ENCODE measurements around the gene OR4X2. TPM values are rescaled to one million over a fixed set of nuclear protein-coding genes. Genes with fewer than 3 reads are reported as not detected.
"Not testable (repeated sequence)": the region's sequence is repeated elsewhere in the genome, so short reads cannot be mapped to it uniquely, and the experiment has no call there.

The OR4X2 gene
- total RNA-seq, result not detected
- polyA plus RNA-seq, result not detected
- long read RNA-seq, donor 1, result 0 reads
- long read RNA-seq, donor 2, result 0 reads
- long read RNA-seq, donor 3, result 0 reads
- long read RNA-seq, donor 4, result 0 reads

- H3K27me3 ChIP-seq (ENCODE audit: control insufficient read depth, insufficient read depth), result no peaks in the 10 kb centered on the region
- intact Hi-C loops (cut with DNase I), result no loop called here
- H3K4me3 ChIP-seq (ENCODE audit: low read length), result no peak within 1 kb of the TSS
- no peak within 1 kb of the TSS for H3K27ac ChIP-seq (ENCODE audit: low read length)
- no peak for ATAC-seq
- no peak for DNase-seq
- H3K4me1 ChIP-seq (ENCODE audit: control insufficient read depth, insufficient read depth, low read length), result no peaks in the 10 kb centered on the region
- H3K9me3 ChIP-seq (ENCODE audit: control insufficient read depth, low read length), result no peaks in the 10 kb centered on the region
Observed at GRCh38 chr11:48244804-48245203, at the start of gene OR4X2. TSS of gene OR4X2 (plus strand) at chr11:48245104. CDS start at chr11:48245104, 0 bp downstream.

- intact Hi-C loops (cut with DNase I), result no loop called here
- WGBS, result 87% methylated on average over 2 of the region's 2 CpGs
- H3K4me1 ChIP-seq (ENCODE audit: control insufficient read depth, insufficient read depth, low read length), result no peaks in the 10 kb centered on the region
- H3K27ac ChIP-seq (ENCODE audit: low read length), result no peak overlapping the region
- no peaks in the 10 kb centered on the region for H3K27me3 ChIP-seq (ENCODE audit: control insufficient read depth, insufficient read depth)
- no peak for DNase-seq
- ATAC-seq, result no peak
- H3K4me3 ChIP-seq (ENCODE audit: low read length), result no peak overlapping the region
- H3K9me3 ChIP-seq (ENCODE audit: control insufficient read depth, low read length), result no peaks in the 10 kb centered on the region
Observed at GRCh38 chr11:48207881-48208280, 37.0 kb upstream of the OR4X2 start.

GRCh38 chr11:48210052-48210451 lies 34.9 kb upstream of the OR4X2 start:
- Histone ChIP-seq H3K27ac (ENCODE audit: low read length) (no peak overlapping the region), H3K9me3 (ENCODE audit: control insufficient read depth, low read length) (no peaks in the 10 kb centered on the region), H3K4me1 (ENCODE audit: control insufficient read depth, insufficient read depth, low read length) (no peaks in the 10 kb centered on the region), H3K4me3 (ENCODE audit: low read length) (no peak overlapping the region), H3K27me3 (ENCODE audit: control insufficient read depth, insufficient read depth) (no peaks in the 10 kb centered on the region)
- 27% methylated on average over 7 of the region's 7 CpGs for WGBS
- intact Hi-C loops (cut with DNase I), result no loop called here
- no peak for ATAC-seq
- no peak for DNase-seq

GRCh38 chr11:48216510-48216909 lies 28.4 kb upstream of the OR4X2 start, which contains the start of gene OR4B1:
TSS of gene OR4B1 (plus strand) at chr11:48216810. CDS start at chr11:48216810, 0 bp downstream.
- 54% methylated on average over 2 of the region's 2 CpGs for WGBS
- ATAC-seq, result no peak

GRCh38 chr11:48228761-48229160 lies 16.1 kb upstream of the OR4X2 start:
- H3K9me3 ChIP-seq (ENCODE audit: control insufficient read depth, low read length), result no peaks in the 10 kb centered on the region
- no peaks in the 10 kb centered on the region for H3K27me3 ChIP-seq (ENCODE audit: control insufficient read depth, insufficient read depth)
- no peaks in the 10 kb centered on the region for H3K4me1 ChIP-seq (ENCODE audit: control insufficient read depth, insufficient read depth, low read length)
- intact Hi-C loops (cut with DNase I), result no loop called here
- 85% methylated on average over 18 of the region's 18 CpGs for WGBS
- no peak overlapping the region for H3K27ac ChIP-seq (ENCODE audit: low read length)
- no peak for DNase-seq
- H3K4me3 ChIP-seq (ENCODE audit: low read length), result no peak overlapping the region
- ATAC-seq, result no peak

More at GRCh38 chr11:48216510-48216909, 28.4 kb upstream of the OR4X2 start, which contains the start of gene OR4B1:
- no peak for DNase-seq
- Histone ChIP-seq H3K4me3 (ENCODE audit: low read length) (no peak within 1 kb of the TSS), H3K27ac (ENCODE audit: low read length) (no peak within 1 kb of the TSS), H3K27me3 (ENCODE audit: control insufficient read depth, insufficient read depth) (no peaks in the 10 kb centered on the region), H3K9me3 (ENCODE audit: control insufficient read depth, low read length) (no peaks in the 10 kb centered on the region), H3K4me1 (ENCODE audit: control insufficient read depth, insufficient read depth, low read length) (no peaks in the 10 kb centered on the region)
- intact Hi-C loops (cut with DNase I), result no loop called here

- H3K27ac ChIP-seq (ENCODE audit: low read length); H3K4me1 ChIP-seq (ENCODE audit: control insufficient read depth, insufficient read depth, low read length); DNase-seq; intact Hi-C loops (cut with DNase I); H3K9me3 ChIP-seq (ENCODE audit: control insufficient read depth, low read length); ATAC-seq; H3K4me3 ChIP-seq (ENCODE audit: low read length); H3K27me3 ChIP-seq (ENCODE audit: control insufficient read depth, insufficient read depth): not testable (repeated sequence)
- 84% methylated on average over 11 of the region's 11 CpGs for WGBS
Observed at GRCh38 chr11:48230057-48230456, 14.8 kb upstream of the OR4X2 start.

GRCh38 chr11:48237727-48238126 lies 7.2 kb upstream of the OR4X2 start:
- DNase-seq, result no peak
- H3K4me1 ChIP-seq (ENCODE audit: control insufficient read depth, insufficient read depth, low read length), result no peaks in the 10 kb centered on the region
- no peaks in the 10 kb centered on the region for H3K27me3 ChIP-seq (ENCODE audit: control insufficient read depth, insufficient read depth)
- no peak overlapping the region for H3K4me3 ChIP-seq (ENCODE audit: low read length)
- intact Hi-C loops (cut with DNase I), result no loop called here
- 27% methylated on average over 3 of the region's 3 CpGs for WGBS
- ATAC-seq, result no peak
- no peaks in the 10 kb centered on the region for H3K9me3 ChIP-seq (ENCODE audit: control insufficient read depth, low read length)
- no peak overlapping the region for H3K27ac ChIP-seq (ENCODE audit: low read length)

- Histone ChIP-seq H3K4me1 (ENCODE audit: control insufficient read depth, insufficient read depth, low read length) (no peaks in the 10 kb centered on the region), H3K9me3 (ENCODE audit: control insufficient read depth, low read length) (no peaks in the 10 kb centered on the region), H3K4me3 (ENCODE audit: low read length) (no peak overlapping the region), H3K27me3 (ENCODE audit: control insufficient read depth, insufficient read depth) (no peaks in the 10 kb centered on the region), H3K27ac (ENCODE audit: low read length) (no peak overlapping the region)
- DNase-seq (no peak), ATAC-seq (no peak)
- intact Hi-C loops (cut with DNase I), result no loop called here
- 66% methylated on average over 3 of the region's 3 CpGs for WGBS
Observed at GRCh38 chr11:48242501-48242900, 2.4 kb upstream of the OR4X2 start.

GRCh38 chr11:48248902-48249301 lies 4.0 kb downstream of the OR4X2 start:
- Histone ChIP-seq H3K4me1 (ENCODE audit: control insufficient read depth, insufficient read depth, low read length) (no peaks in the 10 kb centered on the region), H3K9me3 (ENCODE audit: control insufficient read depth, low read length) (no peaks in the 10 kb centered on the region), H3K27me3 (ENCODE audit: control insufficient read depth, insufficient read depth) (no peaks in the 10 kb centered on the region), H3K27ac (ENCODE audit: low read length) (no peak overlapping the region), H3K4me3 (ENCODE audit: low read length) (no peak overlapping the region)
- intact Hi-C loops (cut with DNase I), result no loop called here
- DNase-seq, result no peak
- no peak for ATAC-seq
- 89% methylated on average over 1 of the region's 1 CpG for WGBS

- 76% methylated on average over 2 of the region's 2 CpGs for WGBS
- Histone ChIP-seq H3K27me3 (ENCODE audit: control insufficient read depth, insufficient read depth) (no peaks in the 10 kb centered on the region), H3K4me3 (ENCODE audit: low read length) (no peak overlapping the region), H3K9me3 (ENCODE audit: control insufficient read depth, low read length) (no peaks in the 10 kb centered on the region), H3K4me1 (ENCODE audit: control insufficient read depth, insufficient read depth, low read length) (no peaks in the 10 kb centered on the region), H3K27ac (ENCODE audit: low read length) (no peak overlapping the region)
- ATAC-seq, result no peak
- intact Hi-C loops (cut with DNase I), result no loop called here
- DNase-seq, result no peak
Observed at GRCh38 chr11:48261600-48261999, 16.7 kb downstream of the OR4X2 start.

GRCh38 chr11:48263423-48263911 lies 18.6 kb downstream of the OR4X2 start, which contains the start of gene OR4X1:
TSS of gene OR4X1 (plus strand) at chr11:48263861. CDS start at chr11:48263861, 0 bp downstream.
- DNase-seq, result no peak
- ATAC-seq, result no peak
- no peaks in the 10 kb centered on the region for H3K27me3 ChIP-seq (ENCODE audit: control insufficient read depth, insufficient read depth)
- WGBS, result 30% methylated on average over 3 of the region's 3 CpGs
- no peak within 1 kb of the TSS for H3K27ac ChIP-seq (ENCODE audit: low read length)
- H3K9me3 ChIP-seq (ENCODE audit: control insufficient read depth, low read length), result no peaks in the 10 kb centered on the region
- no peak within 1 kb of the TSS for H3K4me3 ChIP-seq (ENCODE audit: low read length)
- H3K4me1 ChIP-seq (ENCODE audit: control insufficient read depth, insufficient read depth, low read length), result no peaks in the 10 kb centered on the region
- intact Hi-C loops (cut with DNase I), result no loop called here

- Histone ChIP-seq H3K9me3 (ENCODE audit: control insufficient read depth, low read length) (no peaks in the 10 kb centered on the region), H3K4me3 (ENCODE audit: low read length) (no peak overlapping the region), H3K4me1 (ENCODE audit: control insufficient read depth, insufficient read depth, low read length) (no peaks in the 10 kb centered on the region), H3K27me3 (ENCODE audit: control insufficient read depth, insufficient read depth) (no peaks in the 10 kb centered on the region), H3K27ac (ENCODE audit: low read length) (no peak overlapping the region)
- DNase-seq (no peak), ATAC-seq (no peak)
- 70% methylated on average over 3 of the region's 3 CpGs for WGBS
- intact Hi-C loops (cut with DNase I), result no loop called here
Observed at GRCh38 chr11:48270621-48271020, 25.7 kb downstream of the OR4X2 start.

Data from right cardiac atrium (tissue), 5 donors.